Activated naive CD8-positive, alpha-beta T cell treated with anti-CD3 and anti-CD28 coated beads for 36 hours (primary cell): ENCODE results near the gene ZNF546. TPM values are rescaled to one million over a fixed set of nuclear protein-coding genes. Genes with fewer than 3 reads are reported as not detected.

Source experiments
- DNase-seq: peaks from one replicate; pipeline ENCODE4 v3.0.0; 2021
- H3K27ac Mint-ChIP-seq: one replicate; pipeline ENCODE4 v1.8.0; 2022; ENCODE audit warnings: mild to moderate bottlenecking, moderate library complexity, mixed read lengths
- H3K27me3 Mint-ChIP-seq: one replicate; pipeline ENCODE4 v1.8.0; 2022; ENCODE audit warnings: mild to moderate bottlenecking, mixed read lengths
- H3K36me3 Mint-ChIP-seq: one replicate; pipeline ENCODE4 v1.8.0; 2021; ENCODE audit warnings: mild to moderate bottlenecking, mixed read lengths
- H3K4me1 Mint-ChIP-seq: one replicate; pipeline ENCODE4 v1.8.0; 2021; ENCODE audit warnings: mixed read lengths
- H3K4me3 Mint-ChIP-seq: one replicate; pipeline ENCODE4 v1.8.0; 2022; ENCODE audit warnings: mild to moderate bottlenecking, moderate library complexity, mixed read lengths
- H3K9me3 Mint-ChIP-seq: one replicate; pipeline ENCODE4 v1.8.0; 2022; ENCODE audit warnings: mixed read lengths
- total RNA-seq, 2 experiments: library from RNA; stranded (reverse); gene quantifications; one replicate each; pipeline ENCODE4 v1.2.3, GENCODE V29; 2021

Gene ZNF546
- total RNA-seq, 2 experiments from 2014 or later, result 3.7 to 3.8 TPM

- peaks cover 61% of the 10 kb centered on the region for H3K36me3 Mint-ChIP-seq
These were observed 26.0 kb upstream of the ZNF546 start, which contains the start of gene PSMC4 for GRCh38 chr19:39970675-39971379. Gene PSMC4 (plus strand): TSS chr19:39971165. CDS start chr19:39971203, 38 bp downstream.

GRCh38 chr19:39971380-39972035 lies 25.4 kb upstream of the ZNF546 start:
- peaks cover 65% of the 10 kb centered on the region for H3K36me3 Mint-ChIP-seq
- H3K9me3 Mint-ChIP-seq, result peaks cover 2% of the 10 kb centered on the region
- H3K4me1 Mint-ChIP-seq, result peaks cover 49% of the 10 kb centered on the region
- peak overlapping the region; percentile 98 for H3K4me3 Mint-ChIP-seq
- H3K27me3 Mint-ChIP-seq, result no peaks in the 10 kb centered on the region
- DNase-seq, result no peak
- peak overlapping the region; percentile 100 for H3K27ac Mint-ChIP-seq

More at GRCh38 chr19:39970675-39971379, 26.0 kb upstream of the ZNF546 start, which contains the start of gene PSMC4:
- H3K27ac Mint-ChIP-seq, result peak within 1 kb of the TSS; percentile 100
- H3K9me3 Mint-ChIP-seq, result peaks cover 2% of the 10 kb centered on the region
- H3K4me3 Mint-ChIP-seq, result peak within 1 kb of the TSS; percentile 98
- H3K27me3 Mint-ChIP-seq, result no peaks in the 10 kb centered on the region
- H3K4me1 Mint-ChIP-seq, result peaks cover 49% of the 10 kb centered on the region
- peak; percentile 99 for DNase-seq

GRCh38 chr19:39974377-39975155 lies 22.3 kb upstream of the ZNF546 start:
- Mint-ChIP-seq H3K27me3 (no peaks in the 10 kb centered on the region), H3K36me3 (peaks cover 73% of the 10 kb centered on the region), H3K4me1 (peaks cover 31% of the 10 kb centered on the region), H3K27ac (peak overlapping the region; percentile 40), H3K4me3 (no peak overlapping the region), H3K9me3 (no peaks in the 10 kb centered on the region)
- DNase-seq, result no peak

- Mint-ChIP-seq H3K4me1 (peaks cover 6% of the 10 kb centered on the region), H3K9me3 (peaks cover 34% of the 10 kb centered on the region), H3K4me3 (no peak overlapping the region), H3K27ac (no peak overlapping the region), H3K36me3 (peaks cover 86% of the 10 kb centered on the region), H3K27me3 (no peaks in the 10 kb centered on the region)
- DNase-seq, result no peak
These were observed 14.0 kb upstream of the ZNF546 start for GRCh38 chr19:39982883-39983282.

- Mint-ChIP-seq H3K27ac (no peak overlapping the region), H3K4me1 (peaks cover 7% of the 10 kb centered on the region), H3K9me3 (peaks cover 35% of the 10 kb centered on the region), H3K27me3 (no peaks in the 10 kb centered on the region), H3K4me3 (no peak overlapping the region), H3K36me3 (peaks cover 85% of the 10 kb centered on the region)
- DNase-seq, result no peak
These were observed 13.1 kb upstream of the ZNF546 start for GRCh38 chr19:39983695-39984300.

GRCh38 chr19:39986643-39987042 lies 10.2 kb upstream of the ZNF546 start:
- H3K27me3 Mint-ChIP-seq, result no peaks in the 10 kb centered on the region
- H3K27ac Mint-ChIP-seq, result no peak overlapping the region
- H3K4me1 Mint-ChIP-seq, result peaks cover 30% of the 10 kb centered on the region
- peaks cover 70% of the 10 kb centered on the region for H3K36me3 Mint-ChIP-seq
- peaks cover 35% of the 10 kb centered on the region for H3K9me3 Mint-ChIP-seq
- DNase-seq, result no peak
- no peak overlapping the region for H3K4me3 Mint-ChIP-seq

- H3K36me3 Mint-ChIP-seq, result peaks cover 69% of the 10 kb centered on the region
These were observed 9.7 kb upstream of the ZNF546 start for GRCh38 chr19:39987167-39987566.

GRCh38 chr19:39987596-39987995 lies 9.3 kb upstream of the ZNF546 start:
- peaks cover 34% of the 10 kb centered on the region for H3K4me1 Mint-ChIP-seq
- H3K27me3 Mint-ChIP-seq, result no peaks in the 10 kb centered on the region
- H3K4me3 Mint-ChIP-seq, result no peak overlapping the region
- DNase-seq, result no peak
- H3K9me3 Mint-ChIP-seq, result peaks cover 35% of the 10 kb centered on the region
- peaks cover 71% of the 10 kb centered on the region for H3K36me3 Mint-ChIP-seq
- no peak overlapping the region for H3K27ac Mint-ChIP-seq

More at GRCh38 chr19:39987167-39987566, 9.7 kb upstream of the ZNF546 start:
- Mint-ChIP-seq H3K27me3 (no peaks in the 10 kb centered on the region), H3K4me1 (peaks cover 31% of the 10 kb centered on the region), H3K4me3 (no peak overlapping the region), H3K27ac (no peak overlapping the region), H3K9me3 (peaks cover 35% of the 10 kb centered on the region)
- no peak for DNase-seq

GRCh38 chr19:39993605-39994004 lies 3.3 kb upstream of the ZNF546 start:
- H3K9me3 Mint-ChIP-seq, result peaks cover 9% of the 10 kb centered on the region
- H3K36me3 Mint-ChIP-seq, result peaks cover 55% of the 10 kb centered on the region
- no peaks in the 10 kb centered on the region for H3K27me3 Mint-ChIP-seq
- no peak overlapping the region for H3K4me3 Mint-ChIP-seq
- DNase-seq, result no peak
- peaks cover 56% of the 10 kb centered on the region for H3K4me1 Mint-ChIP-seq
- H3K27ac Mint-ChIP-seq, result no peak overlapping the region

- Mint-ChIP-seq H3K36me3 (peaks cover 52% of the 10 kb centered on the region), H3K27me3 (no peaks in the 10 kb centered on the region), H3K27ac (no peak overlapping the region), H3K4me3 (peak overlapping the region; percentile 18), H3K4me1 (peaks cover 54% of the 10 kb centered on the region), H3K9me3 (peaks cover 9% of the 10 kb centered on the region)
- DNase-seq, result no peak
These were observed 2.5 kb upstream of the ZNF546 start for GRCh38 chr19:39994361-39994760.

GRCh38 chr19:39995794-39996193 lies 1.1 kb upstream of the ZNF546 start:
- peaks cover 9% of the 10 kb centered on the region for H3K9me3 Mint-ChIP-seq
- H3K4me1 Mint-ChIP-seq, result peaks cover 41% of the 10 kb centered on the region
- peaks cover 46% of the 10 kb centered on the region for H3K36me3 Mint-ChIP-seq
- no peak for DNase-seq
- peak overlapping the region; percentile 92 for H3K4me3 Mint-ChIP-seq
- H3K27ac Mint-ChIP-seq, result no peak overlapping the region
- H3K27me3 Mint-ChIP-seq, result no peaks in the 10 kb centered on the region

GRCh38 chr19:39996218-39996810 lies 546 bp upstream of the ZNF546 start:
- peak; percentile 47 for DNase-seq

GRCh38 chr19:39997638-39998216 lies 867 bp downstream of the ZNF546 start:
- Mint-ChIP-seq H3K27me3 (no peaks in the 10 kb centered on the region), H3K27ac (peak overlapping the region; percentile 94), H3K4me1 (peaks cover 24% of the 10 kb centered on the region), H3K9me3 (peaks cover 9% of the 10 kb centered on the region), H3K36me3 (peaks cover 36% of the 10 kb centered on the region), H3K4me3 (peak overlapping the region; percentile 92)
- peak; percentile 31 for DNase-seq

More at GRCh38 chr19:39996218-39996810, 546 bp upstream of the ZNF546 start:
- Mint-ChIP-seq H3K9me3 (peaks cover 9% of the 10 kb centered on the region), H3K4me1 (peaks cover 36% of the 10 kb centered on the region), H3K36me3 (peaks cover 43% of the 10 kb centered on the region), H3K27me3 (no peaks in the 10 kb centered on the region), H3K4me3 (peak overlapping the region; percentile 92), H3K27ac (peak overlapping the region; percentile 94)

GRCh38 chr19:39998501-39998900 lies 1.6 kb downstream of the ZNF546 start:
- H3K4me1 Mint-ChIP-seq, result peaks cover 21% of the 10 kb centered on the region
- no peak overlapping the region for H3K4me3 Mint-ChIP-seq
- peaks cover 28% of the 10 kb centered on the region for H3K36me3 Mint-ChIP-seq
- H3K27ac Mint-ChIP-seq, result peak overlapping the region; percentile 94
- peaks cover 5% of the 10 kb centered on the region for H3K9me3 Mint-ChIP-seq
- no peaks in the 10 kb centered on the region for H3K27me3 Mint-ChIP-seq
- DNase-seq, result no peak
